ENCODE measurements around the gene TDG.

DNA sequence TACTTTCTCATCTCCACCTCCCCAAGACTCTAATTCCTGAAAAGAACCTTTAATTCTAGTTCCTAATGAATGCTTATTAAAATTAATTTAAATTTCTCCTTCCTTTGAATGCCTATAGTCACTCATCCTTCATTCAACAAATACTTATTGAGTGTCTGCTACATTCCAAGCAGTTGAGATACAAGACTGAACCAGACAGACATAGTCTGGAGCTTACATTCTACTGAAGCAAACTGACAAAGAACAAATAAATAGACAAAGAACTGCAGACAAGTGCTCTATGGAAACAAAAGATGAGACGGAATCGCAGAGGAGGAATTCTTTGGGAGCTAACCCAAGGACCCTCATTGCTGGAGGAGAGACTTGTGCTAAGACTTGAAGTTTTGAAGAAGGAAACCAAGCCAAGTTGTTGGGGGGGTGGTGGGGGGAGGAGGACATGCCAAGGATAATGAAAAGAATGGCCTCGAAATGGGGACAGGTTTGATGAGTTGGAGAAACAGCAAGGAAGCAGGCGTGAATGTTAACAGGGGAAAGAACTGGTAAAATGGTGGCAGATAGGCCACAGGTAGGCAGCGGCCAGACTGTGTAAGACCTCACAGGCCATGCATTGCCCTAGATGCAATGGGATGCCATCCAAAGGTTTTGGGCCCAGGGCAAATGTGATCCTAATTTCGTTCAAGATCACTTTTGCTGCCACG, 9.7 kb upstream of the TDG start:
- no peak for TF ChIP-seq CEBPB (IDR thresholded peaks at IDR 0.05)
- no peak for TF ChIP-seq FOSB (CRISPR knock-in tag; IDR thresholded peaks at IDR 0.05)
- TF ChIP-seq, protein P1, sequence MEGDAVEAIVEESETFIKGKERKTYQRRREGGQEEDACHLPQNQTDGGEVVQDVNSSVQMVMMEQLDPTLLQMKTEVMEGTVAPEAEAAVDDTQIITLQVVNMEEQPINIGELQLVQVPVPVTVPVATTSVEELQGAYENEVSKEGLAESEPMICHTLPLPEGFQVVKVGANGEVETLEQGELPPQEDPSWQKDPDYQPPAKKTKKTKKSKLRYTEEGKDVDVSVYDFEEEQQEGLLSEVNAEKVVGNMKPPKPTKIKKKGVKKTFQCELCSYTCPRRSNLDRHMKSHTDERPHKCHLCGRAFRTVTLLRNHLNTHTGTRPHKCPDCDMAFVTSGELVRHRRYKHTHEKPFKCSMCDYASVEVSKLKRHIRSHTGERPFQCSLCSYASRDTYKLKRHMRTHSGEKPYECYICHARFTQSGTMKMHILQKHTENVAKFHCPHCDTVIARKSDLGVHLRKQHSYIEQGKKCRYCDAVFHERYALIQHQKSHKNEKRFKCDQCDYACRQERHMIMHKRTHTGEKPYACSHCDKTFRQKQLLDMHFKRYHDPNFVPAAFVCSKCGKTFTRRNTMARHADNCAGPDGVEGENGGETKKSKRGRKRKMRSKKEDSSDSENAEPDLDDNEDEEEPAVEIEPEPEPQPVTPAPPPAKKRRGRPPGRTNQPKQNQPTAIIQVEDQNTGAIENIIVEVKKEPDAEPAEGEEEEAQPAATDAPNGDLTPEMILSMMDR (IDR thresholded peaks at IDR 0.05): no peak
- TF ChIP-seq POLR2A (IDR thresholded peaks at IDR 0.05; ENCODE audit: low read length): no peak
- no peak for TF ChIP-seq JUNB (IDR thresholded peaks at IDR 0.05)
- no peak for TF ChIP-seq TP53 (CRISPR knock-in tag; IDR thresholded peaks at IDR 0.05)

Measured in A549 (cell line).